Loucy (cell line): Measurements from ENCODE around the gene ME3.

Experiments
- EZH2phosphoT487 ChIP-seq: fragments of 200-600 bp; IDR thresholded peaks from 2 replicates; pipeline ENCODE4 v1.6.1; 2018; ENCODE audit warnings: antibody characterized with exemption, mild to moderate bottlenecking, moderate library complexity, borderline replicate concordance
- TF ChIP-seq, protein P1 (sequence below): fragments of 200-600 bp; sonication (generic); conservative IDR thresholded peaks from 2 replicates; pipeline ENCODE4 v1.5.1; 2014; ENCODE audit warnings: mild to moderate bottlenecking, antibody characterized with exemption, low read length

- TF ChIP-seq, protein P1, sequence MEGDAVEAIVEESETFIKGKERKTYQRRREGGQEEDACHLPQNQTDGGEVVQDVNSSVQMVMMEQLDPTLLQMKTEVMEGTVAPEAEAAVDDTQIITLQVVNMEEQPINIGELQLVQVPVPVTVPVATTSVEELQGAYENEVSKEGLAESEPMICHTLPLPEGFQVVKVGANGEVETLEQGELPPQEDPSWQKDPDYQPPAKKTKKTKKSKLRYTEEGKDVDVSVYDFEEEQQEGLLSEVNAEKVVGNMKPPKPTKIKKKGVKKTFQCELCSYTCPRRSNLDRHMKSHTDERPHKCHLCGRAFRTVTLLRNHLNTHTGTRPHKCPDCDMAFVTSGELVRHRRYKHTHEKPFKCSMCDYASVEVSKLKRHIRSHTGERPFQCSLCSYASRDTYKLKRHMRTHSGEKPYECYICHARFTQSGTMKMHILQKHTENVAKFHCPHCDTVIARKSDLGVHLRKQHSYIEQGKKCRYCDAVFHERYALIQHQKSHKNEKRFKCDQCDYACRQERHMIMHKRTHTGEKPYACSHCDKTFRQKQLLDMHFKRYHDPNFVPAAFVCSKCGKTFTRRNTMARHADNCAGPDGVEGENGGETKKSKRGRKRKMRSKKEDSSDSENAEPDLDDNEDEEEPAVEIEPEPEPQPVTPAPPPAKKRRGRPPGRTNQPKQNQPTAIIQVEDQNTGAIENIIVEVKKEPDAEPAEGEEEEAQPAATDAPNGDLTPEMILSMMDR = no peak
- TF ChIP-seq EZH2phosphoT487 = no peak
These were observed 49.3 kb downstream of the ME3 start for GRCh38 chr11:86623041-86623621.
